IPS-18a (cell line): ENCODE data around the gene HOXD12.
A peak's percentile ranks its signal among the peaks of the same experiment; 100 is the strongest.

ENCODE experiments used
- H3K27ac ChIP-seq: one replicate; pipeline ENCODE4 v1.5.1; 2013; ENCODE audit warnings: low read length
- H3K27me3 ChIP-seq: one replicate; pipeline ENCODE4 v1.6.1; 2013; ENCODE audit warnings: mild to moderate bottlenecking, low read length; ENCODE audit not compliant: control insufficient read depth, insufficient read depth
- H3K36me3 ChIP-seq: one replicate; pipeline ENCODE4 v1.6.1; 2013; ENCODE audit warnings: low read depth, low read length; ENCODE audit not compliant: control insufficient read depth
- H3K4me1 ChIP-seq: one replicate; pipeline ENCODE4 v1.6.1; 2013; ENCODE audit warnings: low read depth, low read length; ENCODE audit not compliant: control insufficient read depth
- H3K4me3 ChIP-seq: one replicate; pipeline ENCODE4 v1.5.1; 2013; ENCODE audit warnings: low read length
- H3K9ac ChIP-seq: one replicate; pipeline ENCODE4 v1.6.1; 2013; ENCODE audit warnings: mild to moderate bottlenecking, low read length, moderate library complexity
- H3K9me3 ChIP-seq: one replicate; pipeline ENCODE4 v1.6.1; 2013; ENCODE audit warnings: low read depth, low read length; ENCODE audit not compliant: control insufficient read depth

HOXD12 gene

DNA sequence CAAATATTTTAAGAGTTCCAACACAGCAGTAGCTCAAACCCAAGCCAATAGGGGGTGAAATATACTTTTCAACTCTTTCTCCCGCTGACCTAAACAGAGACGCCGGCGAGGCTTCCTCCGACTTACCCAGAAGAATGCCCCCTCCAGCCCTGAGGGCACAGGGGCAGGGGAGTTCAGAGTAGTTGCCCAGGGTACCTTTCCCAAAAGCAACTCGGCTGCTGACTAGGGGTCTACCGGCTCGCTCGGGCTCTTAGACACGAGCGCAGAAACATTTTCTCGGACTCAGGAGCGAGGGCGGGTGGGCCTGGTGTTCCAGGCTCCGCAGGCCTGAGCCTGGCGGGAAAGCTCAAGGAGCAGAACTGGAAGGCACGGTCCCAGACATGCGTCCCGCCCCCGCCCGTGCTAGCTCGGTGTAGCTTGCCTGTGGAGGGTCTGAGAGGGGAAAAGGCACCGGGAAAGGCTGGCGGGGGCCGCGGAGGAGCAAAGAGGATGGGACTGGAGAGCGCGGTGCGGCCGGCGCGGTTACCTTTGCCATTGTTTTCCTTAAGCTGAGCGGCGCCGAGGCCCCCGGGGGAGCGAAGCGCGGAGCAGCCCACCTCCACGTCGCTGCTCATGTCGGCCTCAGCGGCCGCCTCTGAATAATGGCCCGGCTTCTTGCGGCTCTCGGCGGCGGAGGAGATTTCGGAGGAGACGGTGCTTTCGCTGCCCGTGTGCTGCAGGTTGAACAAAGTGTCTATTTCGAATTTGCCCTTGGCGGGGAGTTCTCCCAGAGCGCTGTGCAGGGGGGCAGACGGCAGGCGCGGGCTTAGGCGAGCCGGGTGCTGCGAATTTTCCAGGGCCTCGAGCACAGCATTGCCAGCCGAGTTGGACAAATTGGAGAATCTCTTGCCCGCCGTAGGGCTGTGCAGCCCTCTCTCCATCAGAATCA is 16.5 kb upstream of the HOXD12 start:
- peaks cover 99% of the 10 kb centered on the region for H3K27me3 ChIP-seq

GRCh38 chr2:176083796-176084261 is 15.8 kb upstream of the HOXD12 start, which contains the start of gene EVX2:
EVX2 (minus strand) TSS chr2:176083962; CDS start chr2:176083776, 186 bp downstream.
- Histone ChIP-seq H3K36me3 (no peaks in the 10 kb centered on the region), H3K4me1 (peaks cover 6% of the 10 kb centered on the region), H3K27ac (no peak within 1 kb of the TSS), H3K4me3 (no peak within 1 kb of the TSS), H3K9ac (no peak within 1 kb of the TSS), H3K9me3 (no peaks in the 10 kb centered on the region), H3K27me3 (peaks cover 99% of the 10 kb centered on the region)

More for the DNA sequence above, 16.5 kb upstream of the HOXD12 start:
- Histone ChIP-seq H3K27ac (no peak overlapping the region), H3K36me3 (no peaks in the 10 kb centered on the region), H3K9me3 (no peaks in the 10 kb centered on the region), H3K4me3 (no peak overlapping the region), H3K9ac (no peak overlapping the region), H3K4me1 (peaks cover 10% of the 10 kb centered on the region)

DNA sequence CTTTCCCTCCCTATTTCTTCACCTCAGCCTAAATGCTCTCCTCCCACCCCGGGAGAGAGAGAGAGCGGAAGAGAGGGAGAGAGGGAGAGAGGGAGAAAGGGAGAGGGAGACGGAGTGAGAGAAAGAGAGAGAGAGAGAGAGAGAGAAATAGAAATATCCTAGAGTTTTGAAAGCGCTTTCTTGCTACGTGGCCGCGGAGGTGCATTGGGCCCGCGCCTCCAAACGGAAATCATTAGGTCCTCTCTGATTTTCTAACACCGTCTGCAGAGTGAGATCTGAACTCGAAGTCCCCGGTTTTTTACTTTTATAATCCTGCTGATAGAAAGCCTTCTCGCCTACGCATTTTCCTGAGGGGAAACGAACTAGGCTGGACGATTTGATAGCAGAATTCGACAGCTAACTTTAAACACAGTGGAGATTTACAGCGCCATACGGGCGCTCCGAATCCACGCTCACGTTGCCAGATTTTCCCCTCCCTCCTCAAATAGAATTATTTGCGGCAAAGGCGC is 14.9 kb upstream of the HOXD12 start:
- Histone ChIP-seq H3K4me3 (no peak overlapping the region), H3K9ac (no peak overlapping the region), H3K27ac (no peak overlapping the region), H3K4me1 (no peaks in the 10 kb centered on the region), H3K9me3 (no peaks in the 10 kb centered on the region), H3K36me3 (no peaks in the 10 kb centered on the region), H3K27me3 (peaks cover 99% of the 10 kb centered on the region)

DNA sequence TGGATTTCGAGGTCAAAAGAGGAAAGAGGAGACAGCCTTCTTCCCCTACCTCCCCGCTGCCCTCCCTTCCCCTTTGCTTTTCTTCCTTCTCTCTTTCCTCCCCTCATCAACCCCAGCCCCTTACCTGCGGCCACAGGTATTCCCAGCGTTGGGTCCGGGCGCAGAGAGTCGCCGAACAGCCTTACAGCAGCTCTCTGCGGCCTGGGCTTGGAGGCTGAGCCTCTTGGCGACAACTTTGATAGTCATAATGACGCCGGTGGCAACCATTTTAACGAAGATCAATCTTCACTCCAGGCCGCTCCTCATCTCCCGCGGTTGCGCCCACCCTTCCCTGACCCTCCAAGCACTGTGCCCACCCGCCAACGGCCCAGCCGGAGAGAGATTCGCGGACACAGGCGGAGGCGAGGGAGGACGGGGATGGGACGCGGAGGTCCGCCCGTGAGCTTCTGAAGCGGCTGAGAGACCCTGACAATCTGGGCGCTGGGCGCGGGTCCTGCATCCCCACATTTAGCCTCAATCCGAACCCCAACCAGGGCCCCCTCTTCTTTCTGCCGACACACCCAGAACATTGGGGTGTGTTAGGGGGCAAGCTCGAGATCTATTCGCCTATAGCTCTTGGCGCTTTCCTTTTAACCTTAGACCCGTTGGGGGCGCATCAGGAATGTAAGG is 14.3 kb upstream of the HOXD12 start:
- no peak overlapping the region for H3K9ac ChIP-seq
- no peaks in the 10 kb centered on the region for H3K36me3 ChIP-seq
- H3K4me3 ChIP-seq, result no peak overlapping the region
- no peaks in the 10 kb centered on the region for H3K9me3 ChIP-seq
- no peaks in the 10 kb centered on the region for H3K4me1 ChIP-seq
- no peak overlapping the region for H3K27ac ChIP-seq
- peaks cover 100% of the 10 kb centered on the region for H3K27me3 ChIP-seq

GRCh38 chr2:176085861-176086771 is 13.5 kb upstream of the HOXD12 start:
- Histone ChIP-seq H3K27ac (no peak overlapping the region), H3K4me1 (no peaks in the 10 kb centered on the region), H3K9ac (no peak overlapping the region), H3K4me3 (no peak overlapping the region), H3K27me3 (peaks cover 100% of the 10 kb centered on the region), H3K9me3 (no peaks in the 10 kb centered on the region), H3K36me3 (no peaks in the 10 kb centered on the region)

DNA sequence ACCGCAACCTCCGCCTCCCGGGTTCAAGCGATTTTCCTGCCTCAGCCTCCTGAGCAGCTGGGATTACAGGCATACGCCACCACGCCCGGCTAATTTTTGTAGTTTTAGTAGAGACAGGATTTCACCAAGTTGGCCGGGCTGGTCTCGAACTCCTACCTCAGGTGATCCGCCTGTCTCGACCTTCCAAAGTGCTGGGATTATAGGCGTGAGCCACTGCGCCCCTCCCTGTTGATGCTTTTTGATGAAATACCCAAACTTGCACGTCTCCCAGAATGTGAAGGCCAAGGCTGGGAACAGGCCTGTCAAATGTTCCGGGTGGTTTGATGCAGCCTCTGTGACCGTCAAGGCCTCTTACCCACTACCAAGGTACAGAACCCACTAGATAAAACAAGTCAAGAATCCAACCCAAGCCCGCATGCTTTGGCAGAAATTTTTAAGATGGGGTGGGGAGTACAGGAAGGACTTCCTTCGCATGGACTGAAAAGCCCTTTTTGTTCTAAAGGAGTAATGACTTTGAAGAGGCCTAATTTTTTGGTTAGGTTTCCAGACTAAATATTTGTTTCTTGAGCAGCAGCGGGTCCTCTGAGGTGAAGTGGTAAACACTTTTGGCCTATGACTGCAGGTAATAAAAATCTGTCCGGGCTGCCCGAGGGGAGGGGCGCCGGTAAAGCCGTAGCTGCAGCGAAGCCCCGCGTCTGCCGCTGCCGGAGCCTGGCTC is 12.1 kb upstream of the HOXD12 start:
- Histone ChIP-seq H3K27ac (no peak overlapping the region), H3K9ac (no peak overlapping the region), H3K36me3 (no peaks in the 10 kb centered on the region), H3K27me3 (peaks cover 100% of the 10 kb centered on the region), H3K9me3 (no peaks in the 10 kb centered on the region), H3K4me3 (peak overlapping the region; percentile 38), H3K4me1 (no peaks in the 10 kb centered on the region)

- Histone ChIP-seq H3K36me3 (no peaks in the 10 kb centered on the region), H3K9ac (no peak overlapping the region), H3K27me3 (peaks cover 100% of the 10 kb centered on the region), H3K4me3 (peak overlapping the region; percentile 38), H3K4me1 (no peaks in the 10 kb centered on the region), H3K9me3 (no peaks in the 10 kb centered on the region), H3K27ac (no peak overlapping the region)
These were observed 11.3 kb upstream of the HOXD12 start for GRCh38 chr2:176088048-176088936.

DNA sequence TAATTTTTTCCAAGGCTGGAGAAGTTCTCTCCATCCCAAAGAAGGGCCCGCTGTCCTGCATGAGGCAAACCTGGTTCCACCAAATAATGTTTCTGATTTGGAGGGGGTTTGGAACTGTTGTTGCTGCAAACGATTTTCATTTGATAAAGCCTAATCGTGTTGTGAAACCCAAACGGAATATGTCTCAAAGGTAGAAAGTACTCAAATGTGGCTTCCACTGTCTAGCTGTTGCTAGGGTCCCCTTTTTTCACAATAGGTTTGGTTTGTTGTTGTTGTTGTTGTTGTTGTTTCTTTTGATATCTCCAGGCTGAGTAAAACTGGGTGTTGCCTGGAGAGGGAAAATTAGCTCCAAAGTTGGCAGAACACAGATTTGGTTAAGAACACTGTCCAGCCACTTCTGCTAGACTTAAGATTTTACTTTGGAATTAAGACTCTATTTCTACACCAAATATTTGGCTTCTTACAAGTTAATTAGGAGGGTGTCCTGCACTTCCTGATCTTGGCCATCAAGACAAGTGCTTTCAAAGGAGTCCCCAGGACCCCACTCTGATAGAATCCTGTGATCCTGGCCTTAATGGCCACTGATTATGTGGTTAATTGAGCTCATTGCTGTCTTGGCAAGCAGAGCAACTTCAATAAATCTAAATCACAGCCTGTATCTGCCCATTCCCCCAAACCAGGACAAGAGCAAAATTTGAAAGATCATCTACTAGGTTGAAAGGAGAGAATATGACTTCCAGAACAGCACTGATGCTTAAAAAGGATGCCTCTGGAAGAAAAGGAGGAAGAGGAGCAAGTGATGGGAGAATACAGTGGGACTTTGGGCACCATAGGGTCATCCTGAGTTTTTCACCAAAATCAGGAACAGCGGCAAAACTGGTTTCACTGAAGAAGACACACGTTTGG is 10.4 kb upstream of the HOXD12 start:
- Histone ChIP-seq H3K9ac (no peak overlapping the region), H3K27me3 (peaks cover 100% of the 10 kb centered on the region), H3K4me1 (no peaks in the 10 kb centered on the region)

GRCh38 chr2:176089843-176090395 is 9.7 kb upstream of the HOXD12 start:
- no peaks in the 10 kb centered on the region for H3K4me1 ChIP-seq
- no peaks in the 10 kb centered on the region for H3K9me3 ChIP-seq
- H3K36me3 ChIP-seq, result no peaks in the 10 kb centered on the region
- H3K9ac ChIP-seq, result no peak overlapping the region
- peaks cover 100% of the 10 kb centered on the region for H3K27me3 ChIP-seq
- H3K4me3 ChIP-seq, result no peak overlapping the region
- H3K27ac ChIP-seq, result no peak overlapping the region

More for the DNA sequence above, 10.4 kb upstream of the HOXD12 start:
- Histone ChIP-seq H3K4me3 (no peak overlapping the region), H3K36me3 (no peaks in the 10 kb centered on the region), H3K27ac (no peak overlapping the region), H3K9me3 (no peaks in the 10 kb centered on the region)
